Measurements from ENCODE around the gene ACADSB. TPM values are rescaled to one million over a fixed set of nuclear protein-coding genes. Genes with fewer than 3 reads are reported as not detected.

ACADSB gene
- total RNA-seq, 1 experiment from 2014 or later = 14.5 TPM

- POLR2A ChIA-PET = no interaction called here
- Mint-ChIP-seq H3K4me3 (no peak overlapping the region), H3K4me1 (peaks cover 11% of the 10 kb centered on the region), H3K36me3 (peaks cover 30% of the 10 kb centered on the region), H3K27me3 (ENCODE audit: low read depth) (no peaks in the 10 kb centered on the region), H3K27ac (no peak overlapping the region), H3K9me3 (peaks cover 6% of the 10 kb centered on the region)
- CTCF ChIA-PET = no interaction called here
- ATAC-seq = no peak
- no peak for TF ChIP-seq NR1H2 (CRISPR knock-in tag; IDR thresholded peaks at IDR 0.05)
- TF ChIP-seq, protein P1, sequence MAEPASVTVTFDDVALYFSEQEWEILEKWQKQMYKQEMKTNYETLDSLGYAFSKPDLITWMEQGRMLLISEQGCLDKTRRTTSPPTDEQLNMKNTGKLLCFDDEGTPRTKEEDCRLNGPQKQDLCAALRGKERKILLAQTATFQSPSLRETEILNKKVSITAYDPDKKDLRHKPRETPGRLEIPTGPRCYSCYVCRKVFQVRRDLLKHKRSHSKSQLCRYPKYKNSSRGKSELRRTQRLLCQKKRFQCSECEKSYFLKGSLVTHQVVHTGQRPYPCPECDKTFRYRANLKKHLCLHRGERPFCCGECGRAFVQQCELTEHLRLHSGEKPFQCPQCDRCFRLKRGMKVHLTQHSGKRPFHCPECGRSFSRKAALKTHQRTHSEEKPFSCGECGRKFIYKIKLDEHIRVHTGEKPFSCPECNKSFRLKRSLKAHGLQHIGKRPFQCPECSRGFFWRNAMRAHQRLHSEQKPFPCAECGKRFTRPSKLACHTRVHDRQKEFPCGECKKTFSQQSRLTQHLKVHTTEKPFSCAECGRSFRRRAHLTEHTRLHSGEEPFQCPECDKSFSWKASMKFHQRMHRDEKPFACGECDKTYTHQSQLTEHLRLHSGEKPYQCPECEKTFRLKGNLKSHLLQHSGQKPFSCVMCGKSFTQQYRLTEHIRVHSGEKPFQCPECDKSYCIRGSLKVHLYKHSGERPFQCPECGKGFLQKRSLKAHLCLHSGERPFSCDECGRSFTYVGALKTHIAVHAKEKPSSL (CRISPR knock-in tag; conservative IDR thresholded peaks at IDR 0.05) = no peak
- no peak for TF ChIP-seq SOX15 (CRISPR knock-in tag; IDR thresholded peaks at IDR 0.05)
- no peak for TF ChIP-seq RORB (CRISPR knock-in tag; IDR thresholded peaks at IDR 0.05)
- TF ChIP-seq FOXP1 (CRISPR knock-in tag; IDR thresholded peaks at IDR 0.05; ENCODE audit: borderline replicate concordance) = no peak
- no peak for TF ChIP-seq NR2C2 (CRISPR knock-in tag; IDR thresholded peaks at IDR 0.05)
- no peak for TF ChIP-seq SMAD3 (CRISPR knock-in tag; IDR thresholded peaks at IDR 0.05; ENCODE audit: borderline replicate concordance)
- DNase-seq (ENCODE audit: low spot score) = no peak
Observed at GRCh38 chr10:122997864-122998263, 10.9 kb upstream of the ACADSB start.

GRCh38 chr10:122998360-122998917, 10.4 kb upstream of the ACADSB start:
- peaks cover 6% of the 10 kb centered on the region for H3K9me3 Mint-ChIP-seq
- POLR2A ChIA-PET = no interaction called here
- ATAC-seq = no peak
- CTCF ChIA-PET = no interaction called here
- no peaks in the 10 kb centered on the region for H3K27me3 Mint-ChIP-seq (ENCODE audit: low read depth)
- H3K4me1 Mint-ChIP-seq = peaks cover 11% of the 10 kb centered on the region
- no peak for DNase-seq (ENCODE audit: low spot score)
- H3K27ac Mint-ChIP-seq = no peak overlapping the region
- peaks cover 30% of the 10 kb centered on the region for H3K36me3 Mint-ChIP-seq
- no peak for TF ChIP-seq ZBTB43 (CRISPR knock-in tag; IDR thresholded peaks at IDR 0.05)
- no peak for TF ChIP-seq GABPB1 (CRISPR knock-in tag; IDR thresholded peaks at IDR 0.05)
- no peak for TF ChIP-seq ATF2 (CRISPR knock-in tag; IDR thresholded peaks at IDR 0.05; ENCODE audit: borderline replicate concordance, low read depth)
- TF ChIP-seq EMX1 (CRISPR knock-in tag; IDR thresholded peaks at IDR 0.05) = no peak
- TF ChIP-seq RELA (CRISPR knock-in tag; IDR thresholded peaks at IDR 0.05; ENCODE audit: borderline replicate concordance) = no peak
- TF ChIP-seq ZNF532 (CRISPR knock-in tag; IDR thresholded peaks at IDR 0.05; ENCODE audit: borderline replicate concordance) = no peak
- TF ChIP-seq, protein P2, sequence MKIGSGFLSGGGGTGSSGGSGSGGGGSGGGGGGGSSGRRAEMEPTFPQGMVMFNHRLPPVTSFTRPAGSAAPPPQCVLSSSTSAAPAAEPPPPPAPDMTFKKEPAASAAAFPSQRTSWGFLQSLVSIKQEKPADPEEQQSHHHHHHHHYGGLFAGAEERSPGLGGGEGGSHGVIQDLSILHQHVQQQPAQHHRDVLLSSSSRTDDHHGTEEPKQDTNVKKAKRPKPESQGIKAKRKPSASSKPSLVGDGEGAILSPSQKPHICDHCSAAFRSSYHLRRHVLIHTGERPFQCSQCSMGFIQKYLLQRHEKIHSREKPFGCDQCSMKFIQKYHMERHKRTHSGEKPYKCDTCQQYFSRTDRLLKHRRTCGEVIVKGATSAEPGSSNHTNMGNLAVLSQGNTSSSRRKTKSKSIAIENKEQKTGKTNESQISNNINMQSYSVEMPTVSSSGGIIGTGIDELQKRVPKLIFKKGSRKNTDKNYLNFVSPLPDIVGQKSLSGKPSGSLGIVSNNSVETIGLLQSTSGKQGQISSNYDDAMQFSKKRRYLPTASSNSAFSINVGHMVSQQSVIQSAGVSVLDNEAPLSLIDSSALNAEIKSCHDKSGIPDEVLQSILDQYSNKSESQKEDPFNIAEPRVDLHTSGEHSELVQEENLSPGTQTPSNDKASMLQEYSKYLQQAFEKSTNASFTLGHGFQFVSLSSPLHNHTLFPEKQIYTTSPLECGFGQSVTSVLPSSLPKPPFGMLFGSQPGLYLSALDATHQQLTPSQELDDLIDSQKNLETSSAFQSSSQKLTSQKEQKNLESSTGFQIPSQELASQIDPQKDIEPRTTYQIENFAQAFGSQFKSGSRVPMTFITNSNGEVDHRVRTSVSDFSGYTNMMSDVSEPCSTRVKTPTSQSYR (CRISPR knock-in tag; IDR thresholded peaks at IDR 0.05) = no peak
- no peak overlapping the region for H3K4me3 Mint-ChIP-seq
